SK-N-SH treated with all-trans-retinoic acid at 6 μM for 48 hours (cell line): Measurements from ENCODE around the gene CTIF.

ENCODE experiments used
- ARNTL ChIP-seq: fragments of 450-650 bp; formaldehyde crosslinking; IDR thresholded peaks from 2 replicates; pipeline ENCODE4 v1.5.0; 2020; ENCODE audit warnings: low read depth, mild to moderate bottlenecking, moderate library complexity, borderline replicate concordance
- ESRRG ChIP-seq: fragments of 250-450 bp; sonication (Bioruptor Pico); IDR thresholded peaks from 2 replicates; pipeline ENCODE4 v1.6.1; 2021; ENCODE audit warnings: mild to moderate bottlenecking

- TF ChIP-seq ESRRG (CRISPR knock-in tag) (no peak), ARNTL (CRISPR knock-in tag) (no peak)
Observed at GRCh38 chr18:48578289-48578688, 39.5 kb downstream of the CTIF start.
